H1 (cell line): ENCODE results near the gene OSBP2. TPM values are rescaled to one million over a fixed set of nuclear protein-coding genes. Genes with fewer than 3 reads are reported as not detected.

ENCODE experiments used
- JUN ChIP-seq: IDR thresholded peaks from 2 replicates; pipeline ENCODE4 v1.6.1; 2011; ENCODE audit warnings: low read depth, mild to moderate bottlenecking, improper control_type of control experiment, low read length
- NANOG ChIP-seq: IDR thresholded peaks from 2 replicates; pipeline ENCODE4 v1.6.1; 2011; ENCODE audit warnings: low read length, low read depth, mild to moderate bottlenecking, inconsistent platforms; ENCODE audit not compliant: insufficient read depth, poor library complexity, severe bottlenecking
- RFX5 ChIP-seq: IDR thresholded peaks from 2 replicates; pipeline ENCODE4 v1.6.1; 2011; ENCODE audit warnings: low read depth, low read length, improper control_type of control experiment, borderline replicate concordance
- RNF2 ChIP-seq: fragments of 200-900, 300-1000 bp; sonication (generic); IDR thresholded peaks from 2 replicates; pipeline ENCODE4 v1.7.1; 2016; ENCODE audit warnings: borderline replicate concordance, low read depth, mild to moderate bottlenecking, antibody characterized with exemption, low read length; ENCODE audit not compliant: poor library complexity, severe bottlenecking; ENCODE audit errors: missing control alignments
- polyA plus RNA-seq, 7 experiments: library from polyadenylated mRNA; depleted of rRNA in 3 of 7; stranded (reverse) in 5 of 7; unstranded in 2 of 7; fragments of >200 nt in 5 of 7; fragments of 200-250 nt in 2 of 7; gene quantifications; 1 replicate in 5 of 7; 2 replicates in 1 of 7; 4 replicates in 1 of 7; pipeline versions ENCODE4 v1.2.1 to v1.2.3, GENCODE V29; 2011 to 2013; ENCODE audit warnings: missing spikeins in 2 of 7, mixed read lengths in 2 of 7
- total RNA-seq: library from RNA; stranded (reverse); fragmentation: NEBNext Ultra II Directional; extraction: Animal tissue kit (Norgen Biotek cat#: 25700); gene quantifications from 2 replicates; pipeline ENCODE4 v1.2.1, GENCODE V29; 2021
- TF ChIP-seq, protein P1 (sequence below): IDR thresholded peaks from 2 replicates; pipeline ENCODE4 v1.6.1; 2012; ENCODE audit warnings: inconsistent platforms
- TF ChIP-seq, protein P2 (sequence below), 3 experiments: IDR thresholded peaks; 1 replicate in 2 of 3; 2 replicates in 1 of 3; pipeline versions ENCODE4 v1.5.1 to v1.6.1; 2011; ENCODE audit warnings: low read length in 3 of 3, mild to moderate bottlenecking in 3 of 3, inconsistent platforms in 2 of 3, low read depth in 1 of 3, moderate library complexity in 1 of 3; ENCODE audit not compliant: insufficient read depth in 1 of 3; ENCODE audit errors: control extremely low read depth in 1 of 3

Gene OSBP2
- total and polyA plus RNA-seq, 2 of the 8 experiments (the other 6 are each of a cell fraction or from before 2014, with no cell fraction given) = 3.4 to 3.7 TPM

DNA sequence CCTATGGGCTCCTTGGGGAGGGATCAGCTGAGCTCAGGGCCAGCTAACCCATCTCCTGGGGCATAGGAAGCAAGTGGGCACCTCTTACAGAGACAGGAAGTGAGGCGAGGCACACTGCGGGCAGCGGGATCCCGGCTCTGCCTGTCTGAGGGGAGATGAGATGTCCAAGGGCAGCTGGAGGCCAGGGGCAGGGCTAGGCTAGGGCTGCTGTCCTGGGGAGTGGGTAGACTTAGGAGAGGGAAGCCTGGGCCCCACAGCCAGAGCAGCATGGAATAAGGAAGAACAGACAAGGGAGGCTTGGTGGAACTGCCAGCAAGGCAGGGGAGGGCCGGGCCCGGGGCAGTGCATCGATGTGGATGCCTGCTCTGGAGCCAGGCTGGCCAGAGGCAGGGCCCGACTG is 197.6 kb downstream of the OSBP2 start (continued):
- TF ChIP-seq RFX5 (no peak), RNF2 (no peak), JUN (no peak), NANOG (no peak)
- TF ChIP-seq, protein P1, sequence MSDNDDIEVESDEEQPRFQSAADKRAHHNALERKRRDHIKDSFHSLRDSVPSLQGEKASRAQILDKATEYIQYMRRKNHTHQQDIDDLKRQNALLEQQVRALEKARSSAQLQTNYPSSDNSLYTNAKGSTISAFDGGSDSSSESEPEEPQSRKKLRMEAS = no peak
- TF ChIP-seq, protein P2, sequence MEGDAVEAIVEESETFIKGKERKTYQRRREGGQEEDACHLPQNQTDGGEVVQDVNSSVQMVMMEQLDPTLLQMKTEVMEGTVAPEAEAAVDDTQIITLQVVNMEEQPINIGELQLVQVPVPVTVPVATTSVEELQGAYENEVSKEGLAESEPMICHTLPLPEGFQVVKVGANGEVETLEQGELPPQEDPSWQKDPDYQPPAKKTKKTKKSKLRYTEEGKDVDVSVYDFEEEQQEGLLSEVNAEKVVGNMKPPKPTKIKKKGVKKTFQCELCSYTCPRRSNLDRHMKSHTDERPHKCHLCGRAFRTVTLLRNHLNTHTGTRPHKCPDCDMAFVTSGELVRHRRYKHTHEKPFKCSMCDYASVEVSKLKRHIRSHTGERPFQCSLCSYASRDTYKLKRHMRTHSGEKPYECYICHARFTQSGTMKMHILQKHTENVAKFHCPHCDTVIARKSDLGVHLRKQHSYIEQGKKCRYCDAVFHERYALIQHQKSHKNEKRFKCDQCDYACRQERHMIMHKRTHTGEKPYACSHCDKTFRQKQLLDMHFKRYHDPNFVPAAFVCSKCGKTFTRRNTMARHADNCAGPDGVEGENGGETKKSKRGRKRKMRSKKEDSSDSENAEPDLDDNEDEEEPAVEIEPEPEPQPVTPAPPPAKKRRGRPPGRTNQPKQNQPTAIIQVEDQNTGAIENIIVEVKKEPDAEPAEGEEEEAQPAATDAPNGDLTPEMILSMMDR (IDR thresholded peaks at IDR 0.05; ENCODE audit: control extremely low read depth in 1 of 3, insufficient read depth in 1 of 3, low read depth in 1 of 3, low read length in 3 of 3) = no peak
